Keratinocyte (primary cell): ENCODE data around the gene HK1. TPM values are rescaled to one million over a fixed set of nuclear protein-coding genes. Genes with fewer than 3 reads are reported as not detected.

Experiments used
- DNase-seq: peaks from one replicate; pipeline ENCODE4 v3.0.0-alpha.2; 2011; ENCODE audit warnings: low read depth, missing footprints, low spot score
- FAIRE-seq: peaks from 2 replicates; lab custom pipeline; 2011; peaks lifted over from hg19 to GRCh38; lab: Jason Lieb, UNC
- H2AFZ ChIP-seq: 2 replicates; pipeline ENCODE4 v1.6.0; 2012; ENCODE audit warnings: low read length, control low read depth, inconsistent platforms; ENCODE audit not compliant: control insufficient read depth
- H3K27ac ChIP-seq: 2 replicates; pipeline ENCODE4 v1.5.1; 2011; ENCODE audit warnings: low read length; ENCODE audit not compliant: control insufficient read depth, insufficient read depth
- H3K27me3 ChIP-seq: 3 replicates; pipeline ENCODE4 v1.6.0; 2011; ENCODE audit warnings: low read length; ENCODE audit not compliant: control insufficient read depth, insufficient read depth; ENCODE audit errors: extremely low read depth
- H3K36me3 ChIP-seq, 2 experiments: 2 replicates in 1 of 2; 3 replicates in 1 of 2; pipeline ENCODE4 v1.5.1; 2011; ENCODE audit warnings: low read length in 2 of 2, mild to moderate bottlenecking in 1 of 2; ENCODE audit not compliant: control insufficient read depth in 2 of 2, insufficient read depth in 2 of 2; ENCODE audit errors: extremely low read depth in 1 of 2
- H3K4me1 ChIP-seq: 3 replicates; pipeline ENCODE4 v1.5.1; 2011; ENCODE audit warnings: low read length; ENCODE audit not compliant: control insufficient read depth, insufficient read depth; ENCODE audit errors: extremely low read depth
- H3K4me2 ChIP-seq: 3 replicates; pipeline ENCODE4 v1.6.0; 2011; ENCODE audit warnings: low read depth, low read length; ENCODE audit not compliant: control insufficient read depth, insufficient read depth; ENCODE audit errors: extremely low read depth
- H3K4me3 ChIP-seq, 3 experiments: fragments of 200-600 bp in 1 of 3; sonication (generic) in 1 of 3; 2 replicates in 2 of 3; 3 replicates in 1 of 3; pipeline ENCODE4 v1.5.1; 2011 to 2016; ENCODE audit warnings: low read length in 3 of 3, mild to moderate bottlenecking in 3 of 3, control low read depth in 2 of 3, inconsistent platforms in 1 of 3, low read depth in 1 of 3, mixed read lengths in 1 of 3, mixed run types in 1 of 3, moderate library complexity in 1 of 3; ENCODE audit not compliant: control insufficient read depth in 2 of 3, insufficient read depth in 2 of 3; ENCODE audit errors: extremely low read depth in 1 of 3
- H3K79me2 ChIP-seq: 2 replicates; pipeline ENCODE4 v1.6.0; 2012; ENCODE audit warnings: low read length; ENCODE audit not compliant: control insufficient read depth, insufficient read depth
- H3K9ac ChIP-seq: 3 replicates; pipeline ENCODE4 v1.6.0; 2011; ENCODE audit warnings: low read length; ENCODE audit not compliant: control insufficient read depth, insufficient read depth; ENCODE audit errors: extremely low read depth
- H3K9me1 ChIP-seq: 3 replicates; pipeline ENCODE4 v1.6.0; 2011; ENCODE audit warnings: low read length; ENCODE audit not compliant: control insufficient read depth, insufficient read depth; ENCODE audit errors: extremely low read depth
- H3K9me3 ChIP-seq: 2 replicates; pipeline ENCODE4 v1.5.1; 2012; ENCODE audit warnings: low read depth, low read length; ENCODE audit not compliant: control insufficient read depth
- H4K20me1 ChIP-seq: 3 replicates; pipeline ENCODE4 v1.6.0; 2011; ENCODE audit warnings: low read length; ENCODE audit not compliant: control insufficient read depth, insufficient read depth; ENCODE audit errors: extremely low read depth
- EZH2 ChIP-seq: IDR thresholded peaks from one replicate; pipeline ENCODE4 v1.6.1; 2012; ENCODE audit warnings: inconsistent platforms, mild to moderate bottlenecking, low read length, moderate library complexity
- dilution Hi-C: fragments of 300-500 bp; cut with MboI; formaldehyde crosslinking; loops from one replicate; pipeline ENCODE4 v1.7.0; 2020; ENCODE audit warnings: low sequenced_read_pairs; ENCODE audit not compliant: extremely low pct_ligation_motif_present
- polyA plus RNA-seq, 5 experiments: library from polyadenylated mRNA; depleted of rRNA in 3 of 5; stranded (reverse) in 3 of 5; stranded (forward) in 1 of 5; unstranded in 1 of 5; fragments of >200 nt; gene quantifications; 1 replicate in 1 of 5; 2 replicates in 3 of 5; 3 replicates in 1 of 5; pipeline versions ENCODE4 v1.2.1 to v1.2.3, GENCODE V29; 2011 to 2012; ENCODE audit warnings: missing spikeins in 2 of 5, low read depth in 1 of 5, low replicate concordance in 1 of 5
- TF ChIP-seq, protein P1 (sequence below), 3 experiments: IDR thresholded peaks in 1 of 3; conservative IDR thresholded peaks in 1 of 3; optimal IDR thresholded peaks in 1 of 3; 2 replicates in 2 of 3; 3 replicates in 1 of 3; pipeline versions ENCODE3 to v1.5.1; 2011; ENCODE audit warnings: low read length in 3 of 3, mild to moderate bottlenecking in 3 of 3, moderate library complexity in 2 of 3, control low read depth in 1 of 3, inconsistent platforms in 1 of 3; ENCODE audit not compliant: insufficient read depth in 2 of 3; ENCODE audit errors: extremely low read depth in 1 of 3

Gene HK1
- polyA plus RNA-seq, 1 donor (not counting 4 experiments of a cell fraction or from before 2014, with no cell fraction given), result 106 TPM

DNA sequence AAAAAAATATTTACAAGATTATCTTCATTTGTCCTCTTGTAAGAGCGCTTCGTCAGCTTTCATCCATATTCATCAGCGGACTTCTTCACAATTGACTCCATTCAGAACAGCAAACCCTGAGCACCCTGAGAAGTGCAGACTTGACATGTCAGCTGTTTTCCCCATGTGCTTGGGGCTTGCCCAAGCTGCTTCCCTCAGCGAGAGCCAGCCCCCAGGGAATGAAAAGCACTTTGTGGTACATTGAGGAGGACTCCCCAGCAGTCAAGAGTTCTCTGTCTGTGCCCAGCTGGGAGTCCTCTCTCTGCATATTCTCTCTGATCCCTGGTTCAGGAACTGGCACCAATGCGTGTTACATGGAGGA, 35.5 kb upstream of the HK1 start:
- no peak for FAIRE-seq
- dilution Hi-C loops, result no loop called here

DNA sequence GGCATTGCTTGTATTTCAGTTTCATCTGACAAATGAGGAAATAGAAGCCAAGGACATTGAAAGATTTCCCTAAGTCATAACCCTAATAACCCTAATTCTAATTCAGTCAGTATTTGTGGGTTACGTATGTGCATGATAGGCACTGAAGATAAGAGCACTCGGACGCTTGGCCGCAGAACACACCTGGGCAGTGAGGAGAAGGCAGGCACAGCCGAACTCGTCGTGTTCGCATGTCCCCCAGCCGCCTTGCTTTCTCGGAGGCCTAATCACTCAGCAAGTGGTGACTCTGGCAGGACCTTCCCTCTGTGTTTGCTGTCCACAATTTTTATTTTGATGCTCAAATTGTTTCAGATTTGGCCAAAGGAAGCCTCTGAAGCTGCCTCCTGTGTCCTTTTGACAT, 34.5 kb upstream of the HK1 start:
- FAIRE-seq, result no peak
- Histone ChIP-seq H3K4me3 (no peak overlapping the region), H4K20me1 (no peaks in the 10 kb centered on the region), H3K79me2 (no peaks in the 10 kb centered on the region), H3K9me1 (no peaks in the 10 kb centered on the region), H2AFZ (no peak overlapping the region), H3K27me3 (no peaks in the 10 kb centered on the region), H3K9me3 (no peaks in the 10 kb centered on the region), H3K36me3 (no peaks in the 10 kb centered on the region), H3K27ac (no peak overlapping the region), H3K9ac (no peak overlapping the region), H3K4me2 (no peak overlapping the region), H3K4me1 (peaks cover 16% of the 10 kb centered on the region)
- DNase-seq, result no peak
- no peak for TF ChIP-seq EZH2
- TF ChIP-seq, protein P1, sequence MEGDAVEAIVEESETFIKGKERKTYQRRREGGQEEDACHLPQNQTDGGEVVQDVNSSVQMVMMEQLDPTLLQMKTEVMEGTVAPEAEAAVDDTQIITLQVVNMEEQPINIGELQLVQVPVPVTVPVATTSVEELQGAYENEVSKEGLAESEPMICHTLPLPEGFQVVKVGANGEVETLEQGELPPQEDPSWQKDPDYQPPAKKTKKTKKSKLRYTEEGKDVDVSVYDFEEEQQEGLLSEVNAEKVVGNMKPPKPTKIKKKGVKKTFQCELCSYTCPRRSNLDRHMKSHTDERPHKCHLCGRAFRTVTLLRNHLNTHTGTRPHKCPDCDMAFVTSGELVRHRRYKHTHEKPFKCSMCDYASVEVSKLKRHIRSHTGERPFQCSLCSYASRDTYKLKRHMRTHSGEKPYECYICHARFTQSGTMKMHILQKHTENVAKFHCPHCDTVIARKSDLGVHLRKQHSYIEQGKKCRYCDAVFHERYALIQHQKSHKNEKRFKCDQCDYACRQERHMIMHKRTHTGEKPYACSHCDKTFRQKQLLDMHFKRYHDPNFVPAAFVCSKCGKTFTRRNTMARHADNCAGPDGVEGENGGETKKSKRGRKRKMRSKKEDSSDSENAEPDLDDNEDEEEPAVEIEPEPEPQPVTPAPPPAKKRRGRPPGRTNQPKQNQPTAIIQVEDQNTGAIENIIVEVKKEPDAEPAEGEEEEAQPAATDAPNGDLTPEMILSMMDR (optimal IDR thresholded peaks at IDR 0.05 in 1 of 3, IDR thresholded peaks at IDR 0.05 in 1 of 3, conservative IDR thresholded peaks at IDR 0.05 in 1 of 3; ENCODE audit: extremely low read depth in 1 of 3, insufficient read depth in 2 of 3, low read length in 3 of 3), result no peak
- dilution Hi-C loops, result no loop called here

More for the DNA sequence above, 35.5 kb upstream of the HK1 start:
- H3K9me1 ChIP-seq, result no peaks in the 10 kb centered on the region
- DNase-seq, result no peak
- no peak overlapping the region for H3K4me2 ChIP-seq
- no peak overlapping the region for H3K4me3 ChIP-seq
- H3K27me3 ChIP-seq, result no peaks in the 10 kb centered on the region
- TF ChIP-seq, protein P1 (optimal IDR thresholded peaks at IDR 0.05 in 1 of 3, IDR thresholded peaks at IDR 0.05 in 1 of 3, conservative IDR thresholded peaks at IDR 0.05 in 1 of 3; ENCODE audit: extremely low read depth in 1 of 3, insufficient read depth in 2 of 3, low read length in 3 of 3), result no peak
- no peak for TF ChIP-seq EZH2
- H3K9me3 ChIP-seq, result no peaks in the 10 kb centered on the region
- H4K20me1 ChIP-seq, result no peaks in the 10 kb centered on the region
- H3K9ac ChIP-seq, result no peak overlapping the region
- H3K4me1 ChIP-seq, result peaks cover 16% of the 10 kb centered on the region
- H3K79me2 ChIP-seq, result no peaks in the 10 kb centered on the region
- no peaks in the 10 kb centered on the region for H3K36me3 ChIP-seq
- H2AFZ ChIP-seq, result no peak overlapping the region
- no peak overlapping the region for H3K27ac ChIP-seq
